Esophagus (tissue), 2 donors: ENCODE results near the gene HS6ST2. TPM values are rescaled to one million over a fixed set of nuclear protein-coding genes. Genes with fewer than 3 reads are reported as not detected.

ENCODE experiments used
- H3K27ac ChIP-seq, 2 donors: one replicate each; pipeline ENCODE4 v1.5.1; 2013; ENCODE audit warnings: low read depth in 2 of 2, mild to moderate bottlenecking in 2 of 2, inconsistent platforms in 1 of 2, low read length in 1 of 2, moderate library complexity in 1 of 2
- H3K27me3 ChIP-seq, 2 donors: one replicate each; pipeline ENCODE4 v1.6.1; 2013; ENCODE audit warnings: low read length in 2 of 2, control low read depth in 1 of 2, mild to moderate bottlenecking in 1 of 2; ENCODE audit not compliant: insufficient read depth in 2 of 2, control insufficient read depth in 1 of 2
- H3K36me3 ChIP-seq, 2 donors: one replicate each; pipeline ENCODE4 v1.6.1; 2013; ENCODE audit warnings: low read length in 1 of 2; ENCODE audit not compliant: control insufficient read depth in 2 of 2, insufficient read depth in 2 of 2
- H3K4me1 ChIP-seq, 2 donors: one replicate each; pipeline ENCODE4 v1.6.1; 2013; ENCODE audit warnings: low read length in 1 of 2; ENCODE audit not compliant: control insufficient read depth in 2 of 2, insufficient read depth in 2 of 2
- H3K4me3 ChIP-seq, 2 donors: one replicate each; pipeline ENCODE4 v1.5.1; 2013; ENCODE audit warnings: low read length in 2 of 2, mild to moderate bottlenecking in 2 of 2, low read depth in 1 of 2, moderate library complexity in 1 of 2
- H3K9me3 ChIP-seq, 2 donors: one replicate each; pipeline ENCODE4 v1.6.1; 2013; ENCODE audit warnings: mild to moderate bottlenecking in 2 of 2, low read depth in 1 of 2, low read length in 1 of 2, moderate library complexity in 1 of 2; ENCODE audit not compliant: control insufficient read depth in 2 of 2, insufficient read depth in 1 of 2
- WGBS, 2 donors: extraction: QIAGEN DNeasy Blood & Tissue Kit; methylation state at CpG; one replicate each; pipeline ENCODE4 v1.1.7; 2013; 5-methylcytosine and 5-hydroxymethylcytosine counted together
- polyA plus RNA-seq, 2 donors: library from polyadenylated mRNA; stranded (reverse); fragments of 200-250 nt; gene quantifications; one replicate each; pipeline ENCODE4 v1.2.3, GENCODE V29; 2013
- donor health status: healthy with polysubstance abuse.
- donor health status: Bipolar disorder and iron deficiency.

HS6ST2 gene
- polyA plus RNA-seq, 2 donors, result 0.81 to 2.8 TPM

- Histone ChIP-seq H3K4me1 (no peaks in the 10 kb centered on the region), H3K4me3 (no peak overlapping the region), H3K9me3 (no peaks in the 10 kb centered on the region), H3K27me3 (peaks cover 0 to 8% of the 10 kb centered on the region in 2 donors), H3K27ac (no peak overlapping the region), H3K36me3 (no peaks in the 10 kb centered on the region)
- WGBS, 2 donors, result 82 to 91% methylated on average over 2 of the region's 2 CpGs
Observed at GRCh38 chrX:132665676-132666075, 292.8 kb downstream of the HS6ST2 start.

GRCh38 chrX:132664273-132664672 lies 294.2 kb downstream of the HS6ST2 start:
- 64 to 72% methylated on average over 3 of the region's 3 CpGs for WGBS, 2 donors

GRCh38 chrX:132662844-132663243 lies 295.6 kb downstream of the HS6ST2 start:
- WGBS, 2 donors, result 43 to 59% methylated on average over 2 of the region's 2 CpGs
- Histone ChIP-seq H3K36me3 (no peaks in the 10 kb centered on the region), H3K9me3 (no peaks in the 10 kb centered on the region), H3K4me3 (no peak overlapping the region), H3K27ac (no peak overlapping the region), H3K4me1 (no peaks in the 10 kb centered on the region), H3K27me3 (peaks cover 0 to 8% of the 10 kb centered on the region in 2 donors)

More at GRCh38 chrX:132664273-132664672, 294.2 kb downstream of the HS6ST2 start:
- Histone ChIP-seq H3K27ac (no peak overlapping the region), H3K4me3 (no peak overlapping the region), H3K4me1 (no peaks in the 10 kb centered on the region), H3K27me3 (peaks cover 0 to 8% of the 10 kb centered on the region in 2 donors), H3K9me3 (no peaks in the 10 kb centered on the region), H3K36me3 (no peaks in the 10 kb centered on the region)

GRCh38 chrX:132657876-132658275 lies 300.6 kb downstream of the HS6ST2 start:
- 62 to 70% methylated on average over 5 of the region's 5 CpGs for WGBS, 2 donors
- peaks cover 0 to 10% of the 10 kb centered on the region in 2 donors for H3K27me3 ChIP-seq
- H3K4me3 ChIP-seq, result no peak overlapping the region
- H3K36me3 ChIP-seq, result no peaks in the 10 kb centered on the region
- H3K27ac ChIP-seq, result no peak overlapping the region
- H3K9me3 ChIP-seq, result no peaks in the 10 kb centered on the region
- no peaks in the 10 kb centered on the region for H3K4me1 ChIP-seq

GRCh38 chrX:132652871-132653270 lies 305.6 kb downstream of the HS6ST2 start:
- Histone ChIP-seq H3K4me1 (no peaks in the 10 kb centered on the region), H3K27me3 (peaks cover 0 to 3% of the 10 kb centered on the region in 2 donors), H3K36me3 (no peaks in the 10 kb centered on the region), H3K9me3 (no peaks in the 10 kb centered on the region), H3K27ac (no peak overlapping the region), H3K4me3 (no peak overlapping the region)
- WGBS, 2 donors, result 50 to 60% methylated on average over 4 of the region's 4 CpGs

- Histone ChIP-seq H3K9me3 (no peaks in the 10 kb centered on the region), H3K4me1 (no peaks in the 10 kb centered on the region), H3K36me3 (no peaks in the 10 kb centered on the region), H3K27me3 (peaks cover 0 to 3% of the 10 kb centered on the region in 2 donors), H3K4me3 (no peak overlapping the region), H3K27ac (no peak overlapping the region)
- WGBS, 2 donors, result 54 to 79% methylated on average over 2 of the region's 2 CpGs
Observed at GRCh38 chrX:132651421-132652086, 306.9 kb downstream of the HS6ST2 start.

- Histone ChIP-seq H3K27ac (no peak overlapping the region), H3K27me3 (peaks cover 0 to 11% of the 10 kb centered on the region in 2 donors)
- WGBS, 2 donors, result 68 to 83% methylated on average over 3 of the region's 3 CpGs
Observed at GRCh38 chrX:132648895-132649294, 309.5 kb downstream of the HS6ST2 start.

GRCh38 chrX:132639446-132639845 lies 319.0 kb downstream of the HS6ST2 start:
- no peak overlapping the region for H3K4me3 ChIP-seq
- peaks cover 0 to 8% of the 10 kb centered on the region in 2 donors for H3K27me3 ChIP-seq
- H3K9me3 ChIP-seq, result no peaks in the 10 kb centered on the region
- no peaks in the 10 kb centered on the region for H3K36me3 ChIP-seq
- H3K27ac ChIP-seq, result no peak overlapping the region
- H3K4me1 ChIP-seq, result no peaks in the 10 kb centered on the region

More at GRCh38 chrX:132648895-132649294, 309.5 kb downstream of the HS6ST2 start:
- Histone ChIP-seq H3K4me3 (no peak overlapping the region), H3K4me1 (no peaks in the 10 kb centered on the region), H3K9me3 (no peaks in the 10 kb centered on the region), H3K36me3 (no peaks in the 10 kb centered on the region)

GRCh38 chrX:132638313-132638712 lies 320.1 kb downstream of the HS6ST2 start:
- 53 to 76% methylated on average over 1 of the region's 1 CpG for WGBS, 2 donors
- no peaks in the 10 kb centered on the region for H3K4me1 ChIP-seq
- H3K27me3 ChIP-seq, result peaks cover 0 to 8% of the 10 kb centered on the region in 2 donors
- H3K4me3 ChIP-seq, result no peak overlapping the region
- no peak overlapping the region for H3K27ac ChIP-seq
- H3K9me3 ChIP-seq, result no peaks in the 10 kb centered on the region
- H3K36me3 ChIP-seq, result no peaks in the 10 kb centered on the region

- Histone ChIP-seq H3K4me1 (no peaks in the 10 kb centered on the region), H3K27ac (no peak overlapping the region), H3K4me3 (no peak overlapping the region), H3K36me3 (no peaks in the 10 kb centered on the region), H3K9me3 (no peaks in the 10 kb centered on the region), H3K27me3 (peaks cover 0 to 2% of the 10 kb centered on the region in 2 donors)
- 46 to 47% methylated on average over 3 of the region's 3 CpGs for WGBS, 2 donors
Observed at GRCh38 chrX:132636080-132636479, 322.3 kb downstream of the HS6ST2 start.
